Activated T-cell treated with anti-CD3 and anti-CD28 coated beads for 24 hours (primary cell): ENCODE measurements around the gene KAT2A.
"Not testable (repeated sequence)": the region's sequence is repeated elsewhere in the genome, so short reads cannot be mapped to it uniquely, and the experiment has no call there.

Experiments
- DNase-seq: peaks from one replicate; pipeline ENCODE4 v3.0.0-alpha.2; 2020; ENCODE audit warnings: low read depth

Gene KAT2A

DNA sequence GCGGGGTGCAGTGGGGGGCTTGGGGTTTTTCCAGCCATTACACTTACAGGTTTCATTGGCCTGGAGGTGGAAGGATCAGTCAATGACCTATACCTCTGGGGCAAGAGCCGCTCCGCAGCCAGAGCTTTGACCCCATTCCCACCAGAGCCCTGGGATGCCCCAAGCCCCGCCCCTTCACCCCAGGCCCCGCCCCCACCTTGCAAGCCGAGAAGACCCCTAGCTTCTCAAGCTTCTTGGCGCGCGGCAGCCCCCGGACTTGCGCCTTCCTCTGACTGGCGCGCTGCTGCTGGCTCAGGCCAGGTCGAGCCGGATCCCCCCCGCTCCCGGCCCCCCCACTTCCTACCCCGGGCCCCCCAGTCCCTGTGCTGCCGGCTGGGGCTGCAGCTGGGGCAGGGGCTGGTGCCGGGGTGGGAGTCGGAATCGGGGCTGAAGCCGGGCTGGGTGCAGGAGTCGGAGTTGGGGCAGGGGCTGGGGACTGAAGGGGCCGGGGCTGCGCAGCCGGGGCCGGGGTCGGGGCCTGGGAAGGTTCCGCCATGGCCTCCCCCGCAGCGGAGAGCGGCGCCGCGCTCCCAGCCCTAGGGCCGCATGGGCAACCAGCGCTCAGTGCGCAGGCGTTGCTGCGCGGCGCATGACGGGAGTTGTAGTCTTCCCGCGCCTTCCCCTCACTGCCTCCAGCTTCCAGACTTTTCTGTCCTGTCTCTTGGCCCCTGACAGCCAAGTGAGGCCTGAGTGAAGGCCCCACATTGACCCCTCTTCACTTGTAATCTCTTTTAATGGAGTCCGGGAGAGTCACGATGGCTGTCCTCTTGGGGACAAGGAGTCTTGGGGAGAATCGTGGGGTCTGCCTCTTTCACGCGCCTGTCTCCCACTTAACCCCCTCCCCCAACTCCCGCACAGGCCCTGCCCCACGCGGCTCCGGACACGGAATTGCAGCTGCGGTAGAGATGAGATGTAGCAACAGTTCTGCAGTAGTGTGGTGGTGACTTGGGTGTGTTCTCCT lies at the start of gene KAT2A:
TSS of gene KAT2A (minus strand) at position 598 of the 1,000 bp plus-strand sequence. CDS start at position 535, 63 bp downstream.
- peak; percentile 72 for DNase-seq

DNA sequence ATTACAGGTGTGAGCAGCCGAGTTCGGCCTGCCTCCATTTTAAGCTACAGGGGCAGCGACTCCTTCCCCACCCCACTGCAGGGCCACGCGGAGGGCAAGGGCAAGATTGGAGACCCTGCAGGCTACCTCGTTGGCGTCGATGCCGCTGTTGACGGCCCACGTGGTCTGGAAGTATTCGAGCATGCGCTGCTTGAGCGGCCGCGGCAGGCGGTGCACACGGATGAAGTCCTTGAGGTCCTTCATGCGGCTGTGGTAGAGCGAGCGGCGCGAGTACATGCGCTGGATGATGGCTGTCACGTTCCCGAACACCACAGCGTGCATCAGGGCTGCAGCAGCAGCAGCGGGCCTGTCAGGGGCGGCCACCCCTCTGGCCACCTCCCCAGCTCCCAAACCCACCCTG lies 48.2 kb upstream of the KAT2A start:
- no peak for DNase-seq

DNA sequence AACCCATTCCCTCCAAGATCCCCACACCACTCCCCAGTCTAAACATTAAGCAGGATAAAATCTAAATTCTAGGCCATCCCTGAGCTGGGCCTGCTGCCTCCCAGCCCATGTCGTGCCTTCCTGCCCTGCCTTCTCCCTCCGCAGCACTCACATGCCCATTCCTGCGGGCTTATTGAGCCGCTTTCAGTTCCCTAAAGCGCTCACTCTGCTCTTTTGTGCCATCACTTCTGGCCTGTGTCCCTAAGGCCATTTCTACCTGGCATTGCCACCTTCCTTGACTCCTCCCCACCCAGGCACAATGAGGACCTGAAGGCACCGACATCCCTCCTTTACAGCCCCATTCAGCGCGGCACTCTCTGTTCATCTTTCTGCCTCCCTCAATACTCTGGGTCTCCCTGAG lies 46.6 kb upstream of the KAT2A start:
- no peak for DNase-seq

DNA sequence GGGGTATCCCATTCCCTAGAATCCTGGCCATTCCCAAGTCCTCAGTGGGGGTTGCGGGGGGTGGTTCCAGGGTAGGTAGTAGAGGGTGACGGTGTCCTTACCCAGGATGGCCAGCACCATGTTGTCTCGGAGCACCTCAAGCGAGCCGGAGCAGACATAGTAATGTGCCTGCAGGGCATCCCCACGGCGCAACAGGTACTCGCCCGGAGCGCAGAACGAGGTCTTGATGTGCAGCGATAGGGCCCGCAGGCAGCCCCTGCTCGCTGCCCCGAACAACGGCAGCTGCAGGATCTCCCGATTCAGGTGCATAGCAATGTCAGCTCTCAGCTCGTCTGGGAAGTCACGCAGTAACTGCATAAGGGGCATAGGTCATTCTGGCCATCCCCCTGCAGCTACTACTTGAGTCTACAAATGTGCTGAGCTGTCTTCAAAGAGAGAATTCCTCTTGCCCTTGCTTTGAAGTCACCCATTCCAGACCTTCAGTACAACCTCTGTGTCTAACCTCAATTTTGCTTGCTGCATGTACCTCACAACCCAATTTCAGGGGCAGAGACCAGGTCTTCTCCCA lies 45.1 kb upstream of the KAT2A start:
- no peak for DNase-seq

GRCh38 chr17:42165751-42166150 lies 44.6 kb upstream of the KAT2A start:
- DNase-seq, result no peak

GRCh38 chr17:42163696-42164407 lies 42.7 kb upstream of the KAT2A start:
- no peak for DNase-seq

DNA sequence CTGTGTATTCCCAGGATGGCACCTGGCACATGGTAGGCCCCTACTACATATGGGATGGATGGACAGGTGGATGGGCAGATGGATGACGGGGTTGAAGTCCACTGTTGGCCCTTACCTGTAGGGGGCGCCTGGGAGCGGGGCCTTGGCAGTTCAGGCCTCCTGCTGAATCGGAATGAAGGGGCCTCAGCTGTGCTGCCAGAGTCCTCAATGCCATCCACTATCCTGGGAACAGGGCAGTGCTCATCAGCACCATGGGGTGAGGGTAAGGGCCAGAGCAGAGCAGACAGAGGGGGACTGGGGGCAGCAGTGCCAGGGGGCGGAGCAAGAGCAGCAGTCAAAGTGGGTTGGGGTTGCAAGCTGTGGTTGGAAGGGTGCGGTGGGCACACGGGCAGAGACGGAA lies 41.9 kb upstream of the KAT2A start:
- DNase-seq, result no peak

DNA sequence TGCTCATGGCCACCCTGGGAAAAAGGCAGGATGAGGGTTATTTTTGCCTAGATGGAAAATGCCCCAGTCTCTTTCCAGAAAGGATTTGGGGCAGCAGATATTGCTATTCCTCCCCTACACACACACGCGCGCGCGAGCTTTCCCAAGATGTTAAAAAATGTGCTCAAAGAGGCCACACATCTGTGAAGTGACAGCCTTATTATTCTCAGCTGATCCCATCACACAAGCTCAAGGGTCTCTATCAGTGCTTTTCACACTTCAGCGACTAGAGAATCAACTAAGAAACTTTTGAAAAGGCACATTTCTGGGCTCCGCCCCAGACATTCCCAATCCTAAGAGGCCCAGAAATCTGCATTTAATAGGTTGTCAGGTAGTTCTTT lies 39.4 kb upstream of the KAT2A start:
- no peak for DNase-seq

GRCh38 chr17:42159796-42160530 lies 38.8 kb upstream of the KAT2A start:
- no peak for DNase-seq

- no peak for DNase-seq
These were observed 34.5 kb upstream of the KAT2A start for GRCh38 chr17:42155614-42156045.

- DNase-seq, result no peak
These were observed 33.0 kb upstream of the KAT2A start for GRCh38 chr17:42153919-42154742.

DNA sequence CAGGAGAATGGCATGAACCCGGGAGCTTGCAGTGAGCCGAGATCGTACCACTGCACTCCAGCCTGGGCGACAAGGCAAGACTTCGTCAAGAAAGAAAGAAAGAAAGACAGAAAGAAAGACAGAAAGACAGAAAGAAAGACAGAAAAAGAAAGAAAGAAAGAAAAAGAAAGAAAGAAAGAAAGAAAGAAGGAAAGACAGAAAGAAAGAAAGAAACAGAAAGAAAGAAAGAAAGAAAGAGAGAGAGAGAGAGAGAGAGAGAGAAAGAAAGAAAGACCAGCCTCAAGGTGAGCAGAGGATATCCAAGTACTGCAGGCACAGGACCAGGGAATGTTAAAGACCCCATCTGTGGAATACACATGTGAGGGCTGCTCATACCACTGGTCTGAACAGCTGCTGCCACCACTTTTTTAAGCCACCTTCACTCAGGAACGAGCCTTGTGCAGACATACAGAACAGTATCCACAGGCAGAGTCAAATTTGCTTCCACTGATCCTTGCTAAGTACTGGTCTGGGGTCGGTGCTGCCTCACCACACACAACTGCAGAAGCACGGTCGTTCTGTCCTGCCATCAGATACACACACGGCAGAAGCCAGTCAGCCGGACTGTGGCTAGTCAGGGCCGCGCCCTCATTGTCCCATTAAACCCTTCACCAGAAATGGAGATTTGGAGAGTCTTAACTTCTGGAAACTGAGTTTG lies 25.9 kb upstream of the KAT2A start:
- DNase-seq, result no peak

- not testable (repeated sequence) for DNase-seq
These were observed 22.0 kb upstream of the KAT2A start for GRCh38 chr17:42143138-42143537.

DNA sequence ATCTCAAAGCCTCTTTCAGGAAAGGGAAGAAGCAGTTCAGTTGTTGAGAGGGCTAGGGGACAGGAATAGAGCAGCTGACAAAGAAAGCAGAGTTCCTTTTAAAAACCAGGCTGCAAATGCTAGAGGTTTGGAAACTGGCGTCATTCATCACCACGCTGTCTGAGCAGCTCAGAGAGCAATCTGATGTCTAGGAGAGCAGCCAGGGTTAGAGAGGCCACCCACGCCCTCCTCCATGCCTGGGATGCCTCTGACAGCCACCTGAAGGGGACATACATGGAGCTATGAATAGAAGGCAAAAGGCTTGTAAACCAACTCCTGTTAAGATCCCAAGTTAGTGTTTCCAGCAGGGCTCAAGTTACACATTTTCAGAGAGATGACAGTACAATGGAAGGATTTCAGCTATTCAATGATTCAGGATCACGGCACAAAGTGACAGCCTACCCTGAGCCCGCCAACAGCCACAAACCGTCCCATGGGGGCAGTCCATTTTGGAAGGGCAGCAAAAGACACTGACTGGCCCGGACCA lies 21.3 kb upstream of the KAT2A start:
- DNase-seq, result no peak

- no peak for DNase-seq
These were observed 20.2 kb upstream of the KAT2A start for GRCh38 chr17:42141382-42141781.

- not testable (repeated sequence) for DNase-seq
These were observed 19.5 kb upstream of the KAT2A start for GRCh38 chr17:42140690-42141089.

- DNase-seq, result no peak
These were observed 17.8 kb upstream of the KAT2A start for GRCh38 chr17:42138749-42139492.

DNA sequence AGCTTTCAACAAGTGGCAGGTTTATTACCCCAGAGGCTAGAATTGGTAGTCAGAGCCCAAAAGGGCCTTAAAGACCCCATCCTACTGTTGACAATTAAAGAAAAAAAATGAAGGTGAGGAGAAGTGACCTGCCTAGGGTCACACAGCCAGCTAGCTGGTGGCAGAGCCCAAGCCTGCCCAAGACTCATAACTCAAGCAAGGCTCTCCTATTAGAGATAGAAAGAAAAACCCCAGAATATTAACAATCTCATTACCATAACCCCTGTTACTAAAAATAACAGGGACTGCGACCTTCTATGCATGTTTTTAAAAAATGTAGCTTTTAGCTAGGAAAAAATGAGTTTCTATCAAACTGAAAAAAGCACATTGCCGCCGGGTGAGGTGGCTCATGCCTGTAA lies 15.5 kb upstream of the KAT2A start:
- DNase-seq, result no peak
